ENCODE data around the gene YWHAG.
"Not testable (repeated sequence)": the region's sequence is repeated elsewhere in the genome, so short reads cannot be mapped to it uniquely, and the experiment has no call there.

YWHAG gene

GRCh38 chr7:76346778-76347177 lies 12.0 kb downstream of the YWHAG start:
- no peak for DNase-seq (ENCODE audit: low spot score)

DNA sequence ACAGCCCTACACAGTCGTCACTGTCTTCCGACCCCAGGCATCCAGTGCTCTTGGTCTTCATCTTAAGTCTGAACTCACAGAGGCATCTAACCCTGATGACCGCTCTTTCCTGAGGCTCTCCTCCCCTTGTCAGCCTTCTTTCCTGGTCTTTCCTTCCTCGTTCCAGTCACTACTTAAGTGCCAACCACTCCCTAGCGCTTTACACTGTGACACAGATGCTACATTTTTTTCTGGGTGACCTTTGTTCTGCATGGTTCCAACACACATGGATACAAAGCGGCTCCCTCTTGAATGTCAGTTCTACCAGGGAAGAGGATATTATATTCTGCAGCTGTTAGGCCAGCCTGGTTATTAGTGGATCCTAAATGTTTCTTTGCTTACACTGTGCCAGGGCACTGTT lies 12.7 kb downstream of the YWHAG start:
- no peak for DNase-seq (ENCODE audit: low spot score)

DNA sequence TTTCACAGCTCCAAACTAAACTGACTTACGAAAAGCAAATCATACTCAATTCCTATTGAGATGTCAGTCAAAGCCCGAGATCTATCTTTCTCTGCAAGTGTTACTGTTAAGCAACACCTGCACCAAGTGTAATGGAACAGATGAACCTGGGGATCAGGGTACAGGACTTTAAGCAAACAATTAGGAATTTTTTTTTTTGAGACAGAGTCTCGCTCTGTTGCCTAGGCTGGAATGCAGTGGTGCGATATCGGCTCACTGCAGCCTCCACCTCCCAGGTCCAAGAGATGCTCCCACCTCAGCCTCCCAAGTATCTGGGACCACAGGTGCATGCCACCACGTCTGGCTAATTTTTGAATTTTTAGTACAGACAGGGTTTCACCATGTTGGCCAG lies 14.9 kb downstream of the YWHAG start:
- DNase-seq (ENCODE audit: low spot score): no peak

- DNase-seq (ENCODE audit: low spot score): no peak
Measured at GRCh38 chr7:76343294-76343930, 15.4 kb downstream of the YWHAG start.

DNA sequence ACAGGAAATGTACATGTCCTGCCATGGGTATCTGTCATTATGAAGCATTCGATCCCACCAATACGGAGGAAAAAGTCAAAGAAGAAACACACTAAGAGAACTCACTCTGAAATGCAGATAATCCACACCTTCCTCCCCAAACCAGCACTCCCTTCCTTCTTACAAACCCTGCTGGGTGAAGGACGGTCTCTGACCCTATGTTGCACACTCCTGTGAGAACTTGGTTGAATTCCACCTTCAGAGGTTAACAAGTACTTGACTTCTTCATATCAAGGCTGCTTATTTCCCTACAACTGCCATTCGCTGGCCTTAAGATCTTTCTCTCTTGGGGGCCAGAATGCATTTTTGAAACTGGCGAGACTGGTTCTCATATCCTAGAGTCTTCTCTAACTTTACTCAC lies 16.6 kb downstream of the YWHAG start:
- no peak for DNase-seq (ENCODE audit: low spot score)

GRCh38 chr7:76340617-76341131 lies 18.1 kb downstream of the YWHAG start:
- DNase-seq (ENCODE audit: low spot score): no peak

DNA sequence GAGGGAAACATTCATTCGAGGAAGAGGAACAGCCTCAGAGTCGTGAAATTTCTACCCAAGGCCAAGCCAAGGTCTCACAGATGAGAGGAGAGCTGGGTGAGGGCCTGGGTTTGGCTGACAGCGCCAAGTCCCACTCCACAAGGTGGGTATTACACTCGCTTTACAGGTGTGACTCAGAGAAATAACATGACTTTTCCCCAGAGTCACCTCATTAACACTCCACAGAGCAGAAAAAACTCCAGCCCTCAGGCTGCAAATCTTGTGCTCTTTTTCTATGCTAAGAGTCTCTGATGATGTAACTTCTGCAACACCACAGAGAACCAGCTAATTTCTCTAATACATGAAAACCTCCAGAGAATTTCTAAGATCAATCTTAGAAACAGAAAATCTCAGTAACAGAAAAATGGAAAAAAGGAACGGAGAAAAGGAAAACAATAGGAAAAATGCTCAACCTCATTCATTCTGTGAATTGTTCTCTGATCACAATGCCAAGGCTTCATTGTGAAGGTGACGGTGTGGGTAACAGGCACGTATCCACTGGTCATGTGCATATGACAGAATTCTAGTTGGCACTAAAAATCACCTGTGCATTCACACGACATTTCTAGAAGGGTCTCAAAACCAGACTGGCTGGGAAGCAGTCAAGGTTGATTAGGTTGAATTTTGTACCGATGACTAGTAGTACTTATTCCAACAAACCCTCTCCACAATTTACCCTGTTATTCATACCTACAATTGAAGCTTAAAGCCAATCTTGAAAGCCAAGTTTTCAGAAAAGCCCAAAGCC lies 20.3 kb downstream of the YWHAG start:
- DNase-seq (ENCODE audit: low spot score): no peak

GRCh38 chr7:76337147-76337546 lies 21.6 kb downstream of the YWHAG start:
- DNase-seq (ENCODE audit: low spot score): no peak

DNA sequence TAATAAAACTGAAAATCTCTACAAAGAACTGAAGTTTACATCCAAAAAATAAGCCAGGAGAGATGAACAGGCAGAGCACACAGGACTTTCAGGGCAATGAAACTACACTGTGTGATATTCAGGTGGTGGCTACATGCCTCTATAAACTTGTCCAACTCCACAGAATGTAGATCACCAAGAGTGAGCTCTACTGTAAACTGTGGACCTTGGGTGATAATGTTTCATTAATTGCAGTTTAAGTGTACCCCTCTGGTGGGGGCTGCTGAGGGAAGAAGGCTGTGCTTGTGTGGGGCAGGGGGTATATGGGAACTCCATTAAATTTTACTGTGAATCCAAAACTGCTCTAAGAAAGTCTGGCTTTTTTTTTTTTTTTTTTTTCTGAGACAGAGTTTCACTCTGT lies 22.7 kb downstream of the YWHAG start:
- no peak for DNase-seq (ENCODE audit: low spot score)

DNA sequence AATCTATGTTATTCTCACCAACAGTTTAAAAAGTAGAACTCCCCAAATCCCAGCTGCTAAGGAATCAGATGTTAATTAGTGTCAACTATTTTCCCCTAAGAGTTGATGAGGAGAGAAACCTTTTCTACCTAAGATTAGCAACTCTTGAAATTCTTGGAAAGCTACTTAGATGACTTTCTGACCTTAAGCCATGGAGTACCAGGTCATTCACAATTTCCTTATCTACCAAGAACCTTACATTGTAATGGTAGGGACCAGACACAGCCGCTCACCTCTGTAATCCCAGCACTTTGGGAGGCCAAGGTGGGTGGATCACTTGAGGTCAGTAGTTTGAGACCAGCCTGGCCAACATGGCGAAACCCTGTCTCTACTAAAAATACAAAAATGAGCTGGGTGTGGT lies 23.4 kb downstream of the YWHAG start:
- not testable (repeated sequence) for DNase-seq (ENCODE audit: low spot score)

DNA sequence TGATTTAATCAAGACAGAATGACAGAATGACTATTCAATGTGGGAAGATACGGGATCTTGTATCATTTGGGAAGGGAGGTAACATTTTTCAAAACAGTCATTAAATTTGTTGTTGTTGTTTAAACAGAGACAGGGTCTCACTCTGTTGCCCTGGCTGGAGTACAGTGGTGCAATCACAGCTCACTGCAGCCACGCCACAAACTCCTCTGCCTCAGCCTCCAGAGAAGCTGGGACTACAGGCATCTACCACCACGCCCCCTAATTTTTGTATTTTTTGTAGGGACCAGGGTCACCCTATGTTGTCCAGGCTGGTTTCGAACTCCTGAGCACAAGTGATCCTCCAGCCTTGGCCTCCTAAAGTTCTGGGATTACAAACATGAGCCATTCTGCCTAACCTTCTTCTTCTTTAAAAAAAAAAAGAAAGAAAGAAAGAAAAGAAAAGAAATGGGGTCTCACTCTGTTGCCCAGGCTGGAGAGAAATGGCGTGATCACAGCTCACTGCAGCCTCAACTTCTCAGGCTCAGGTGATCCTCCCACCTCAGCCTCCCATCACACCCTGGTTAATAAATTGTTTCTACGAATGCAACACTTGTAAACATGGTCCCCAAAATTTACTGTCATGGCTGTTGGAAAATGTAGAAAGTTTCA lies 24.3 kb downstream of the YWHAG start:
- DNase-seq (ENCODE audit: low spot score): no peak

DNA sequence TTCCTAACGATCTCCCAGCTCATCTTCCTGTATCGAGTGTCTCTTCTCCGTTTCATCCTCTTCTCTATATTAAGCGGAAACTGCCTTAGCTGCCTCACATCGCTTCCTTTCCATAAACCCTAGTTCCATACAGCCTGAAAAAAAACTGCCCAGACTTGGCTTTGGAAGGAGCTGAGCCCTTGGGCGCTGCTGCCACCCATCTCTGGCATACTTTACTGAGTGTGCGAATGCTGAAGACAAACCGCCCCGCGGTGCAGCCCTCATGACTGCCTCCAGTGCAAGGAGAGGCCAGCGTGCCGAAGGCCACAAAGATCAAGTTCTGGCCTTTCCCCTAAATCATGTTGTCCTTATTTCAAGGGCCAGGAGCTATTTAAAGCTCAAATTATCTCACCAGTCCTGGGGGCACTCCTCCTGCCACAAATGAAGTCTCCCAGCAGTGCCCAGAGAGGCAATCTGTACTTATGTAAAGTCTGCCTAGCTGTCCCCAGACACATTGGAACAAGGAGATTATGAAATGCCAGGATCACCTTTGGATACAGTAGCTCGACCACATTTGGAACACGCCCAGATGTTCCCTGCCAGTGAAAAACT lies 25.2 kb downstream of the YWHAG start:
- DNase-seq (ENCODE audit: low spot score): no peak

DNA sequence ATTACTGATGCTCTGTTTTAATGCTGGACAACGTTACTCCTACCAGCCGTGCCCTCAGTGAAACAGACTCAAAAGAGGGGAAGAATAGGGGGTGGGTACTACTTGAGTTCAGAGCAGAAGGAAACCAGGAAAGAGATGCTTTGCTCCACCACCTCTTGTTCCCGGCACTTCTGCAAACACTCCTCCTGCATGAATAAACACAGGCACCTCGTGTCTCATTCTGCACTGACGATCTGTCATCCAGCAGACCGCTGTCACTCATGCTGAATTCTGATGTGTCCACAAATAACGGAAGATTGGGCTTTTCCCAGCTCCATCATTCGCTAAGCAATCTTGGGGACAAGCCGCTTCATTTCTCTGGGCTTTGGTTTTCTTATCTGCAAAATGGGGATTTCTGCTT lies 26.7 kb downstream of the YWHAG start:
- DNase-seq (ENCODE audit: low spot score): no peak

DNA sequence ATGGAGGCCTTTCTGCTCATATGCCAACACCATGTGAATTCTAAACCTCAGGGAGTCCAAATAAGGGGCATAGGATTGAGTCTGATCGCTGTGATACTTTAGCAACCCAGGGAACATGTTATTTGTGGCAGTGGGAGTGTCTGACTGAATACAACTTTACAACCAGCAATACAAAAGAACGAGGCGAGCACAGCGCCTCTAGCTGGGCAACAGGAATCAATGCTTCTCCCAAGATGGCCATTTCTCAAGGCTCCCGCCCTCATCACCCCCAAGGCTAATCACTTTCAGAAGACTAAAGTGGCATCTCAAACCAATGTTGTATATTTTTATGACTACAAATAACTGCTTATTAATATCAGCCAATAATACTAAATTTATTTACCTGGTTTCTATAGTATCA lies 28.1 kb downstream of the YWHAG start:
- no peak for DNase-seq (ENCODE audit: low spot score)

GRCh38 chr7:76330261-76330660 lies 28.5 kb downstream of the YWHAG start:
- DNase-seq (ENCODE audit: low spot score): no peak

DNA sequence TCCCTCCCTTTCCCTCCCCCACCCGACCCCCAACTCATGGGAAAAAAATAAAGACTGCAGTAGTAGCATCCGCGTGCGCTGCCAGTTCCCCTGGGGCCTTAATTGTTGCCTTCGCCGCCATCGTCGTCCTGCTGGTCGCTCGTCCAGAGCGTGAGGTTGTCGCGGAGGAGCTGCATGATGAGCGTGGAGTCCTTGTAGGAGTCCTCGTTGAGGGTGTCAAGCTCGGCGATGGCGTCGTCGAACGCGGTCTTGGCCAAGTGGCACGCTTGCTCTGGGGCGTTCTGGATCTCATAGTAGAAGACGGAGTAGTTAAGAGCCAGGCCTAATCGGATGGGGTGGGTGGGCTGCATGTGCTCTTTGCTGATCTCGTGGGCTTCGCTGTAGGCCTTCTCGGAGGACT lies 29.3 kb downstream of the YWHAG start:
- no peak for DNase-seq (ENCODE audit: low spot score)

GRCh38 chr7:76328389-76328788 lies 30.4 kb downstream of the YWHAG start:
- DNase-seq (ENCODE audit: low spot score): no peak

DNA sequence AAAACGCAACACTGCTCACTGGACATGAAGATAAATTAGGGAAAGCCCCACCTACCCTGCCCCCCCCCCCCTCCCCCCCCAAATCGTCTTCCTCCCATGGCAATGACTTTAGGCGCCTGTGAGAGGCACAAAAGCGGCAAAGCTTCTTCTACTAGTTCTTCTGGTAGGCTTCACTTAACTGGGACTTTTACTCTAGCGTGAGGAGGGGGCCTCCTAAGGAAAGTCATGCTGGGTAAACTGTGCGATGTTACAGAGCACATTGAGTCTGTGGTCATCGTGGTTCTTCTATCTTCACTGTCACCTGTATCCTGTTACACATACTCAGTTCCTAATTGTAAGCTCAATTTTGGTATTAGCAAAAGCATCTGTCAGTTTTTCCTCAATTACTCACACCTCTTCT lies 31.2 kb downstream of the YWHAG start:
- DNase-seq (ENCODE audit: low spot score): no peak

GRCh38 chr7:76326646-76327233 lies 32.1 kb downstream of the YWHAG start:
- DNase-seq (ENCODE audit: low spot score): no peak

- DNase-seq (ENCODE audit: low spot score): no peak
Measured at GRCh38 chr7:76325811-76326210, 33.0 kb downstream of the YWHAG start.

DNA sequence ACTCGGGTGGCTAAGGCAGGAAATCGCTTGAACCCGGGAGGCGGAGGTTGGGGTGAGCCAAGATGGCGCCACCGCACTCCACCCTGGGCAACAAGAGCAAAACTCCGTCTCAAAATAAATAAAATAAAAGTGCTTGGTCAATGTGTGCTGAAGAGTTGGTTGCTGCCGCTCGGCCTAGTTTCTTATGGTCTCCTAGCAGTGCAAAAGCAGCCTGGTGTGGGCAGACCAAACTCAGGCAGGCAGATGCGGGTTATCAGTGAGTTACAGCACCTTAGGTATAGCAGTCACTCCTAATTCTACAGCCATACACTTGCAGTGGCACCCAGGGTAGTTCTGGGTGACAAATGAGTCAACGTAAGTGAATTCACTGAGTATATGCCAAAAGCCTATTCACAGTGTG lies 33.7 kb downstream of the YWHAG start:
- no peak for DNase-seq (ENCODE audit: low spot score)

All from HuH-7.5 (cell line).